GM21528 (cell line): ENCODE measurements around the gene ZNF326.
"Not testable (repeated sequence)": the region's sequence is repeated elsewhere in the genome, so short reads cannot be mapped to it uniquely, and the experiment has no call there.

Experiments
- ATAC-seq: cut with Tn5 transposase; IDR thresholded peaks from one replicate; pipeline ENCODE4 v1.9.1; 2021; ENCODE audit warnings: mild to moderate bottlenecking, moderate library complexity; ENCODE audit not compliant: unreplicated experiment, low FRiP score

Gene ZNF326

DNA sequence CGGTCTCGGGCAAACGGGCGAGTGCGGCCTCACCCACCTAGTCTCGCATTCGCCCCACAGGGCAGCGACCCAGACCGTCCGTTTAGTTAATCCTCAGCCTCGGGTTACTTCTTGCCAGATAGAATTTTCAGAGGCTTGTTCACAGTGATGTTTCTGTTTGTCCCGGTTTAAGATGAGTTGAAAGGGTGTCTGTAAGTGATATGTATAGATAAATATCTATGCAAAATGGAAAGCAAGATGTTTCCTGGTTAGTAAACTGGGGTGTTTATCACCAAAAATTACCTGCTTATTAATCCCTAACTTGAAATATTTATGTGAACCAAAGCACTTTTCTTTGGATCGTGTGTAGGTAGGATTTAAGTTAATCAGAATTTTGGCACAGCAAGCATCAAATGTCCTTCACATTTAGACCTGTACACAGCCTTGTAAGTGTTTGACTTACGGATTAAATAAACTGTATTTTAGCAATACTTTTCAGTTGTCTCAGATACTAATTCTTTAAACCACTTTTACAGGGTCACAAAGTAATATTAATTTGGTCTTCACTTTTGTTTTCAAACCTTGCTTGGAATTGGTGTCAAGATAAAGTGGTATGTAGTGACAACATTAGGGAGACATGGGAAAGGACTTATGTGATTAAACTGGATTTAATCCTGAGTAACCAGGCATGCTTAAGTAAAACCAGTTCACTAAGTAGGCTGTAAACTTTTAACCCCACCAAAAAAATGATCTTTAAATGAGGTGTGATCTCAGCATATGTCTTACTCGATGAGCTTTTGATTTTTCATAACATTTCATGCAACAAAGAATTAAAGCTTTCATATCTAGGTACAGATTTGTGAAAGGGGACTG is 914 bp downstream of the ZNF326 start:
- ATAC-seq: no peak

DNA sequence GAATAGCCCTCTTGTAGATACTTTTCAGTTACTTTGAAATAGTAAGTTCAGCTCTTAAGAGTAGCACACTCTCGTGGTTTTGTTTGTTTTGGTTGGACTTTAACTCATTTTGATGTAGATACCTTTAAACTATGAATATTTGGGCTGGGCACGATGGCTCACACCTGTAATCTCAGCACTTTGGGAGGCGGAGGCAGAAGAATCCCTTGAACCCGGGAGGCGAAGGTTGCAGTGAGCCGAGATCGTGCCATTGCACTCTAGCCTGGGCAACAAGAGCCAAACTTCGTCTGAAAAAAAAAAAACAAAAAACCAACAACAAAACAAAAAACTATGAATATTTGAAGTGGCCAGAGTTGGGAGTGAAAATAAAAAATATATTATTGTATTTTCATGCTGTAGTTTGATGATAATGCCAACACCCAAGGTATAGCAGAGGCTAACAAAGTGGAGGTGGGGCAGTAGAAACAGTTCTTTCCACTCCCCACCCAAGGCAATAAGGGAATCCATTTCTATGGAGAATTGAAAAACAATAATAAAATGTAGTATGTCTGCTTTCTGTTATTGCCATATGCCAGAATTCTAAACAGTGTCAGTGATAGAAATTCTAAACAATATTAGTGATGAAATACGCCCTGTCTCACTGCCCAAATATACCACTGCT is 1.7 kb downstream of the ZNF326 start:
- ATAC-seq: no peak

- not testable (repeated sequence) for ATAC-seq
Observed at GRCh38 chr1:89997152-89997551, 2.2 kb downstream of the ZNF326 start.

DNA sequence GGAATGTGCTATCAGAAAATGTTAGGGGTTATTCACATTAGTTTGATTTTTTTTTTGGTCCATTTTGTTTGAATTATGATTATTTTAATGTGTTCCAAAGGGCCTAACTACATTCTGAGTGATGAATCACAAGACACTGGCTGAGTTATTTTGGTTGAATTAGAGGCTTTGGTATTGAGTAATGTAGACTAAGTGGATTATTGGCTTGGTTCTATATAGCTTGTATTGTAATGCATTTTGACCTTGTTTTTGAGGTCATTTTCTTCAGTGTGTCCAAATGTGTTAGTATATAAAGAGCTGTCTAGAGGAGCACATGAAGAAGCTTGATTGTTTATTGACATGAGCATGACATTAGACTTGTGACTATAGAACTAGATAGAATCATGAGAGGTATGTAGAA is 3.4 kb downstream of the ZNF326 start:
- ATAC-seq: no peak

GRCh38 chr1:89999208-89999607 is 4.3 kb downstream of the ZNF326 start:
- no peak for ATAC-seq

- ATAC-seq: no peak
Observed at GRCh38 chr1:89999628-90000027, 4.7 kb downstream of the ZNF326 start.

DNA sequence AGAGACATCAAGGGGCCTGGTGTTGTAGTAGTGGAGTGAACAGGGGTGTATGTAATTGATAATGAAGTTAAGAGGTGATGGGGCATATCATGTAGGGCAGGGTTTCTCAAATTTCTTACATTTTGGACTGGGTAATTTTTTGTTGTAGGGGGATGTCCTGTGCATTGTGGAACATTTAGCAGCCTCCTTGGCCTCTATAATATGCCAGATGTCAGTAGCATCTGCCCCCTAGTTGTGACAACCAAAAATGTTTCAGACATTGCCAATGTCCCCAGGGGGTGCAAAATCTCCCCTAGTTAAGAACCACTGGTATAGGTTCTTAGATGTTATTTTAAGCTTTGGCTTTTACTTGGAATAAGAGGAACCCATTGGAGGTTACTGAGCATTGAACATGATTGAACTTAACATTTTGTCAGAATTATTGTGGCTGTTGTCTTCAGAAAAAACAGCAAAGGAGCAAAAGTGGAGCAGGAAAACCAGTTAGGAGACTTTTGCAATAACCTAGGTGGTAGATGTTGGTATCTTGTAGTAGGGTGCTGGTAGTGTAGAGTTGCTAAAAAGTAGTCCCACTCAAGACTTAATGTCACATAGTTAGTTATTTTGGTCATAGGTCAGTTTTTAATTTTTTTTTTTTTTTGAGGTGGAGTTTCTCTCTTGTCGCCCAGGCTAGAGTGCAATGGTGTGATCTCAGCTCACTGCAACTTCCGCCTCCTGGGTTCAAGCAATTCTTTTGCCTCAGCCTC is 6.2 kb downstream of the ZNF326 start:
- ATAC-seq: no peak

GRCh38 chr1:90007979-90008404 is 13.1 kb downstream of the ZNF326 start:
- ATAC-seq: no peak

GRCh38 chr1:90012300-90012699 is 17.4 kb downstream of the ZNF326 start:
- no peak for ATAC-seq

- no peak for ATAC-seq
Observed at GRCh38 chr1:90023691-90024090, 28.8 kb downstream of the ZNF326 start.

GRCh38 chr1:90027281-90027680 is 32.4 kb downstream of the ZNF326 start:
- ATAC-seq: no peak

DNA sequence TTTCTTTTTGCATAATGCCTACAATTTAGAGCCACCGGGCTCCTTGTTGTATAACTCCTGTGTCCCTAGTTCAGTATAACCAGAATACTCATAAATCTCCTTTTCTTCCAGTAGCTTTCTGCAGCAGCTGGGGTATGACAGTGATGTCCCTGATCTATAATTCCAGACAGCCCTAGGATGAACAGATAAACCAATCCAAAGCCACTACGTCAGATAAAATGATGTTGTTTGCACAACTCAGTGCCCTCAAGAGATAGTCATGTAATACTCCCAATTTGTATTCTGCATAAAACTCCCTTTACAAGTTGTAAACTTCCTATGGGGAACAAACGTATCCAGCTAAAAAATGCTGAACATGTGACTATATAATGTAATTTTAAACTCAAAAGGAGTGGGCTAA is 44.7 kb downstream of the ZNF326 start:
- no peak for ATAC-seq

DNA sequence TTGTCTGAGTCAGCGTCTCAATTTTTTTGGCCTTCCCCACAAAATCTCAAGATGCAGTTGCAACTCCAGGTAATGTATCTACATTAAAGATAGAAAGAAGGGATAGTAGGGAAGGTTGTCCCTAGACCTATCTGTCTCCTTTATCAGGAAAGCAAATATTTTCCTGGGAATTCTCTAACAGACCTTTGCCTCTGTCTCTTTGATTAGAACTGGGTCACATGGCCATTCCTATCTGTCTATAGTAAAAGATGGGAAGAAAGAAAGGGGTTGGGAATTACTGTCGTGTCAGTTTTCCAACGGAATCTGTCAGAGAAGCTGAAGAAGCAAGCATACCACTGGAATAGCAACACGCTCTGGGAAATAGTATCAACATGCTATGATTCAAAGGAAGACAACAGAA is 48.7 kb downstream of the ZNF326 start:
- no peak for ATAC-seq

DNA sequence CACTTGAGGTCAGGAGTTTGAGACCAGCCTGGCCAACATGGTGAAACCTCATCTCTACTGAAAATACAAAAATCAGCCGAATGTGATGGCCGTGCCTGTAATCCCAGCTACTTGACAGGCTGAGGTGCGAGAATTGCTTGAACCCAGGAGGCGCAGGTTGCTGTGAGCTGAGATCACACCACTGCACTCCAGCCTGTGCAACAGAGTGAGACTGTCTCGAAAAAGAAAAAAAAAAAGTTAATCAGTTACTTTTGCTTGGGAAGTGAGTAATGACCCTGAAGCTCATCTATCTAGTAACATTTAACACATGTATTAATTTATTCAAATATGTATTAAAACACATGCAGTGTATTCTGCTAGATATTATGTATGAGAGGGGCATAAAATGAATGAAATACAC is 49.4 kb downstream of the ZNF326 start:
- no peak for ATAC-seq

GRCh38 chr1:90045853-90046563 is 51.1 kb downstream of the ZNF326 start:
- no peak for ATAC-seq

DNA sequence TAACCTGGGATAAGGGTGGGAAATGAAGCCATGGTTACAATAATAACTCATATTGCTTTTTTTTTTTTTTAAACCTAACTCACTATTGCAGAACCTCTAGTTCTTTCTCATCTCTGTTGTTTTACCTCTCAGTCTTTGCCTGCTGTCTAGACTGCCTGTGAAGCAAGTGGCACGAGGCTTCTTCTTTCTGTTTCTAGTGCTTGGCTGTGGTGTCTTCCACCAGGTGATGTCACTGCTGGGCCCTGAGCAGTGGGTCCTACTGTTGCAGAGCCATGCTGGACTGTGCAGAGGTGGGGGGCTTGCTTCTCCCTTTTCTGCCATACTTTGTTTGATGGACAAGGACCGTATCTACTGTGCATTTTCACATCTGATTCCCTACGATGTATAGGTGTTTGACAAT is 51.7 kb downstream of the ZNF326 start:
- no peak for ATAC-seq

DNA sequence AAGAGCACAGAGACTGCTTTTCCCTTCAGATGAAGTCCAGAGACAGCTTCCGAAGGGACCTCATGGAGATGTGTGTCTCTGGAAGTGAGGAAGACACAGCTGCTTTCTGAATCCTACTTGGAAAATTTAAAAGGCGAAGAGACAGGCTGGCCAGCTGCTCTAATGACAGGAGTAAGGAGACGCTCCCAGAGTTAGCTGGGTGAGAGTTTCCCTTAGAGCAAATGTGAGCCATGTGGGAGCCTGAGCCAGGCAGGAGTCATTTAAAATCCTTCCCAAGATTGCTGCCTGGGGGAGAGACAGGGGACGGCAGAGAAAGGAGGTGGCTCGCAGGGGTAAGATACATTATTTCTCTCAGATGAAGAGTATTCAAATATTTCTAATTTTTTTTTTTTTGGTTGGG is 53.1 kb downstream of the ZNF326 start:
- ATAC-seq: no peak

DNA sequence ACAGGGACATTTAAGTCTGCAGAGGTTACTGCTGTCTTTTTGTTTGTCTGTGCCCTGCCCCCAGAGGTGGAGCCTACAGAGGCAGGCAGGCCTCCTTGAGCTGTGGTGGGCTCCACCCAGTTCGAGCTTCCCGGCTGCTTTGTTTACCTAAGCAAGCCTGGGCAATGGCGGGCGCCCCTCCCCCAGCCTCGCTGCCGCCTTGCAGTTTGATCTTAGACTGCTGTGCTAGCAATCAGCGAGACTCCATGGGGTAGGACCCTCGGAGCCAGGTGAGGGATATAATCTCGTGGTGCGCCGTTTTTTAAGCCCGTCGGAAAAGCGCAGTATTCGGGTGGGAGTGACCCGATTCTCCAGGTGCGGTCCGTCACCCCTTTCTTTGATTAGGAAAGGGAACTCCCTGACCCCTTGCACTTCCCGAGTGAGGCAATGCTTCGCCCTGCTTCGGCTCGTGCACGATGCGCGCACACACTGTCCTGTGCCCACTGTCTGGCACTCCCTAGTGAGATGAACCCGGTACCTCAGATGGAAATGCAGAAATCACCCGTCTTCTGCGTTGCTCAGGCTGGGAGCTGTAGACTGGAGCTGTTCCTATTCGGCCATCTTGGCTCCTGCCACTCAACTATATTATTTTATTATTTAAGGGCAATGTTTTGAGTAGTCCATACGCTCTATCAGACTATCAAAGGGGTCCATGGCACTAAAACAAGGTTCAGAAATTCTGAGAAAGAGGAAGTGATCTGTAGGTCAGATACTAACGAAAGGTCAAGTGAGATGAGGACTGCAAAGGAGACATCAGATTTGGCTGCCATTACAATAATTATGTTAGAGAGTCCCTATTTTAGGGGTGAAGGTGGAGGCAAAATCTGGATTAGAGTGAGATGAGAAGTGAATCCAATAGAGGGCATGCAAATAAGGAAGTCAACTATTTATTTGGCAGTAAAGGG is 68.1 kb downstream of the ZNF326 start:
- not testable (repeated sequence) for ATAC-seq

DNA sequence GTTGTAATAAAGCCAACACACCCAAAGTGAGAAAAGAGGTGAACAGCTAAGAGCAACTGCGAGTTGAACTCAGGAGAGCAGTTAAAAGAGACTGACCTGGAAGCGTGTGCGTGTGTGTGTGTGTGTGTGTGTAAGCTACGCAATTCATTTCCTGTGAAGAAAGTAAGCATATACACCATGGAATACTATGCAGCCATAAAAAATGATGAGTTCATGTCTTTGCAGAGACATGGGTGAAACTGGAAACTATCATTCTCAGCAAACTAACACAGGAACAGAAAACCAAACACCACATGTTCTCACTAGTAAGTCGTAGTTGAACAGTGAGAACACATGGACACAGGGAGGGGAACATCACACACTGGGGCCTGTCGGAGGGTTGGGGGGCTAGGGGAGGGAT is 69.2 kb downstream of the ZNF326 start:
- ATAC-seq: not testable (repeated sequence)
